CD4-positive, alpha-beta T cell treated with Interleukin-12 subunit alpha and Interleukin-12 subunit beta, for 1 hour (primary cell): ENCODE data around the gene DIAPH1.
A peak's percentile ranks its signal among the peaks of the same experiment; 100 is the strongest.

Source experiments
- DNase-seq: peaks from one replicate; pipeline ENCODE4 v3.0.0-alpha.2; 2020

DIAPH1 gene

GRCh38 chr5:141559461-141559860 is 59.3 kb downstream of the DIAPH1 start:
- no peak for DNase-seq

GRCh38 chr5:141558150-141558549 is 60.6 kb downstream of the DIAPH1 start:
- DNase-seq, result no peak

- peak; percentile 83 for DNase-seq
These were observed 61.1 kb downstream of the DIAPH1 start for GRCh38 chr5:141557681-141558136.

- no peak for DNase-seq
These were observed 70.9 kb downstream of the DIAPH1 start for GRCh38 chr5:141547921-141548320.

GRCh38 chr5:141547488-141547887 is 71.3 kb downstream of the DIAPH1 start:
- no peak for DNase-seq

GRCh38 chr5:141543053-141543452 is 75.7 kb downstream of the DIAPH1 start:
- no peak for DNase-seq

- no peak for DNase-seq
These were observed 84.1 kb downstream of the DIAPH1 start for GRCh38 chr5:141534492-141535213.

GRCh38 chr5:141533897-141534296 is 84.9 kb downstream of the DIAPH1 start:
- DNase-seq, result no peak

GRCh38 chr5:141532726-141533125 is 86.1 kb downstream of the DIAPH1 start:
- DNase-seq, result no peak

GRCh38 chr5:141529873-141530272 is 88.9 kb downstream of the DIAPH1 start:
- no peak for DNase-seq

- no peak for DNase-seq
These were observed 89.8 kb downstream of the DIAPH1 start for GRCh38 chr5:141529002-141529401.

GRCh38 chr5:141528291-141528984 is 90.4 kb downstream of the DIAPH1 start:
- no peak for DNase-seq

GRCh38 chr5:141527426-141527825 is 91.4 kb downstream of the DIAPH1 start:
- no peak for DNase-seq

- no peak for DNase-seq
These were observed 93.1 kb downstream of the DIAPH1 start for GRCh38 chr5:141525653-141526052.

- DNase-seq, result peak; percentile 62
These were observed 93.9 kb downstream of the DIAPH1 start for GRCh38 chr5:141524604-141525597.

GRCh38 chr5:141523991-141524390 is 94.8 kb downstream of the DIAPH1 start:
- no peak for DNase-seq

- no peak for DNase-seq
These were observed 96.5 kb downstream of the DIAPH1 start for GRCh38 chr5:141522301-141522700.

- no peak for DNase-seq
These were observed 97.5 kb downstream of the DIAPH1 start for GRCh38 chr5:141521244-141521781.

GRCh38 chr5:141519605-141520565 is 98.9 kb downstream of the DIAPH1 start:
- no peak for DNase-seq

GRCh38 chr5:141518618-141519015 is 100.2 kb downstream of the DIAPH1 start:
- DNase-seq, result no peak

GRCh38 chr5:141517880-141518617 is 100.8 kb downstream of the DIAPH1 start:
- no peak for DNase-seq
